ENCODE results near the gene IPMK. TPM values are rescaled to one million over a fixed set of nuclear protein-coding genes. Genes with fewer than 3 reads are reported as not detected.

Gene IPMK
- total RNA-seq, 1 donor from 2014 or later: 14.3 TPM

DNA sequence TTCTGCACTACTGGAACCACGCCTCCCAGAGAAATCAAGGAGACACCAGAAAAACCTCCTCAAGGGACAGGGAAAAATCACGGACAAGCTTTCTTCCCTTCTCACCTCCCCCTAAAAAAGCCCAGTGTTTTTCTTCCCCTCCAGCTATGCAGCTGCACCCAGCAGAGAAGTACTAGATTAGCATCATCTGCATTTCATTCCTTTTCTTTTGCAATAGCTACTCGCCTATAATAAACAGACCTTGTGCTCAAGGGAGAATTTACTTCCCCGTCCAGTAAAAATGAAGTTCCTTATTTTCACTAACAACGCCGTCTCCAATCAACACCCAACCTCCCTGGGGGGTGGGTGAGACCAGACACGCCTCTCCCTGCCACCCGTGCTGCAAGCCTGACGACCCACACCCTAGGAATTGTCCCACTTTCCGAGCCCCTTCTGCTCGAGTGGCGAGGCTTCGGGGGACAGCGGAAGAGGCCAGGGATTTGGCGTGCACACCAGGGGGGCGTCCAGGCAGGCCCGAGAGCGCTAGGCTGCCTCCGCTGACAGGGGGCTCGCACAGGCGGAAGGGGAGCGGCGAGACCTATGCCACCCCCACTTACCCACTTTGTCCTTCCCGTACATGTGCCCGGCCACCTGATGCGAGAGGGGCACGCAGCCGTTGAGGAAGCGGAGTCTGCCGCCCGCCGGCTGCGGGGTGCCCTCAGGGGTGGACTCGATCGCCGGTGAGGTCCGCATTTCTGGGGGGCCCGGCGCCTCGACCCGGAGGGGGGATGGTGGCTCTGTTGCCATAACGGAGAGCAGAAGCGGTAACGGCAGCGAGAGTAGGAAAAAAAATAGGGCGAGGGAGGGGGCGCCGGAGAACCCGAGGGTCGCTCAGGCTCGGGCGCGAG is 625 bp downstream of the IPMK start:
- Histone ChIP-seq H2AFZ (replicated peaks) (peak overlapping the region; percentile 95), H3K4me3 (peak overlapping the region; percentile 77), H3F3A (ENCODE audit: low read depth) (peaks cover 23% of the 10 kb centered on the region), H3K27me3 (peaks cover 8% of the 10 kb centered on the region), H4K20me1 (ENCODE audit: low read depth) (peaks cover 5% of the 10 kb centered on the region), H3K4me2 (peak overlapping the region; percentile 94), H3K27ac (no peak overlapping the region), H3K4me1 (peaks cover 28% of the 10 kb centered on the region), H3K79me2 (ENCODE audit: low read depth) (peaks cover 52% of the 10 kb centered on the region), H3K9ac (no peak overlapping the region), H3K36me3 (no peaks in the 10 kb centered on the region), H3K9me3 (ENCODE audit: low read depth) (no peaks in the 10 kb centered on the region)
- TF ChIP-seq EZH2phosphoT487 (IDR thresholded peaks at IDR 0.05) (no peak), EZH2 (IDR thresholded peaks at IDR 0.05) (no peak), CTCF (IDR thresholded peaks at IDR 0.05) (no peak)
- DNase-seq (ENCODE audit: low spot score): peak; percentile 69
- H3K27ac Mint-ChIP-seq: peak overlapping the region; percentile 78
- H3K9me3 Mint-ChIP-seq: no peaks in the 10 kb centered on the region
- peak overlapping the region; percentile 99 for H3K4me3 Mint-ChIP-seq
- peaks cover 33% of the 10 kb centered on the region for H3K4me1 Mint-ChIP-seq
- H3K27me3 Mint-ChIP-seq (ENCODE audit: insufficient read depth, low read depth): peaks cover 5% of the 10 kb centered on the region
- H3K36me3 Mint-ChIP-seq: peaks cover 2% of the 10 kb centered on the region

- Histone ChIP-seq H3K27ac (no peak overlapping the region), H3K27me3 (peaks cover 8% of the 10 kb centered on the region), H3K4me2 (peak overlapping the region; percentile 94), H3K9ac (no peak overlapping the region), H4K20me1 (ENCODE audit: low read depth) (peaks cover 5% of the 10 kb centered on the region), H3F3A (ENCODE audit: low read depth) (peaks cover 23% of the 10 kb centered on the region), H3K79me2 (ENCODE audit: low read depth) (peaks cover 44% of the 10 kb centered on the region), H3K9me3 (ENCODE audit: low read depth) (no peaks in the 10 kb centered on the region), H2AFZ (replicated peaks) (no peak overlapping the region), H3K4me3 (peak overlapping the region; percentile 77), H3K36me3 (no peaks in the 10 kb centered on the region), H3K4me1 (peaks cover 28% of the 10 kb centered on the region)
- TF ChIP-seq CTCF (IDR thresholded peaks at IDR 0.05) (no peak), EZH2 (IDR thresholded peaks at IDR 0.05) (no peak), EZH2phosphoT487 (IDR thresholded peaks at IDR 0.05) (no peak)
- Mint-ChIP-seq H3K27ac (peak overlapping the region; percentile 78), H3K9me3 (no peaks in the 10 kb centered on the region), H3K36me3 (no peaks in the 10 kb centered on the region), H3K4me3 (peak overlapping the region; percentile 99), H3K4me1 (peaks cover 30% of the 10 kb centered on the region), H3K27me3 (ENCODE audit: insufficient read depth, low read depth) (peaks cover 5% of the 10 kb centered on the region)
- peak; percentile 21 for DNase-seq (ENCODE audit: low spot score)
Measured at GRCh38 chr10:58266003-58266825, 1.5 kb downstream of the IPMK start.

DNA sequence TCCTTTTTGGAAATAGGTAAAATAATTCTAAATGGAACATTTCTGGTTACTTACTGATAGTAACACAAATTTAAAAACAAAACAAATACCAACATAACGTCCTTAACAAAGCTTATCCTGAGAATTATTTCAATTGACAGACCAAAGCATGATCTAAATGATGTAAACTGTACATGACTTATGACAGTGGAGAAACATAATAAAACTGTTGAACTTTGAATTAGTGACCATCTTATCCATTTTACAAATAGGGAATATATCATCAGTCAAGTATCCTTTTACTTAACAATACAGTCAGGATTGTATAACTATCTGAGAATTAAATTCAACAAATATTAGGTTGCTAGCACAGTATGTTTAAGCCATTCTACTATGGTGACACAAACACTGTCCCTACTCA is 2.4 kb downstream of the IPMK start:
- Histone ChIP-seq H3K27ac (no peak overlapping the region), H3K4me1 (peaks cover 26% of the 10 kb centered on the region), H3K9ac (no peak overlapping the region), H3K36me3 (no peaks in the 10 kb centered on the region), H3F3A (ENCODE audit: low read depth) (peaks cover 23% of the 10 kb centered on the region), H2AFZ (replicated peaks) (no peak overlapping the region), H3K79me2 (ENCODE audit: low read depth) (peaks cover 39% of the 10 kb centered on the region), H4K20me1 (ENCODE audit: low read depth) (peaks cover 5% of the 10 kb centered on the region), H3K27me3 (peaks cover 8% of the 10 kb centered on the region), H3K9me3 (ENCODE audit: low read depth) (no peaks in the 10 kb centered on the region), H3K4me3 (peak overlapping the region; percentile 77), H3K4me2 (peak overlapping the region; percentile 94)
- DNase-seq (ENCODE audit: low spot score): no peak
- TF ChIP-seq CTCF (IDR thresholded peaks at IDR 0.05) (no peak), EZH2 (IDR thresholded peaks at IDR 0.05) (no peak), EZH2phosphoT487 (IDR thresholded peaks at IDR 0.05) (no peak)
- Mint-ChIP-seq H3K4me1 (peaks cover 25% of the 10 kb centered on the region), H3K4me3 (peak overlapping the region; percentile 25), H3K27ac (no peak overlapping the region), H3K9me3 (peaks cover 5% of the 10 kb centered on the region), H3K36me3 (no peaks in the 10 kb centered on the region), H3K27me3 (ENCODE audit: insufficient read depth, low read depth) (peaks cover 5% of the 10 kb centered on the region)
